ENCODE data around the gene BID.
A peak's percentile ranks its signal among the peaks of the same experiment; 100 is the strongest.

The BID gene

DNA sequence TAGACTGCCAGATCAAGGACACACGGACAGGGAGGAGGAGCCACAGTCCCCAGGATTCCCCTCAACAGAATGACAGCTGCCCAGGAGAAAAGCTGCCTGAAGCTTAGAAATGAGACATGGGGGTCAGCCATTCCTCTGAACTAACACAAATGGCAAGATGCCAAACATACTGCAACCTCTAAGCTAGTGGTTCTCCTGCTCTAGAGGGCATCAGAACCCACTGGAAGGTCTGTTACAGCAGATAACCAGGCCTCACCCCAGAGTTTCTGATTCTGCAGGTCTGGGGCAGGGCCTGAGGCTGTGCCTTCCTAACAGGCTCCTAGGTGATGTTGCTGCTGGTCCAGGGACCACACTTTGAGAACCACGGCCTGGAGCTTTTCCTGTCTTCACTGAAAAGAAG is 28.6 kb upstream of the BID start:
- no peak for DNase-seq

DNA sequence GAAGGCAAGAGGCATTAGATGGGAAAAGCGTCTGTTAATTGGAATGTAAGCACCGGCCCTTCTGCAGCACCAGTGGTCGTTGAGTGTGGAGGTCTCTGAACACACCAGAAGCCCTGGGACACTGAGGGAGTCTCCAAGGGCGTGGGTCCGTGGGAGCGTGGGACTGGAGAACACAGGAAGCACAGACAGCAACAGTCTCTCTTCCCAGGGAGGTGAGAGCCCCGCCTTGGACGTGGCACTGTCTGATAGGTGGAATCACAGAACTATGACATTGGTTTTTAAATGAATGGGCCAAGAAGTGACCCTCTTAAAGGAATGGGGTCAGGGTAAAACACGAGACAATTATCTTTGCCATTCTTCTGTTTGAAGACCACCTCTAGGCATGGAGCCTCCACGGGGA is 28.1 kb upstream of the BID start:
- no peak for DNase-seq

DNA sequence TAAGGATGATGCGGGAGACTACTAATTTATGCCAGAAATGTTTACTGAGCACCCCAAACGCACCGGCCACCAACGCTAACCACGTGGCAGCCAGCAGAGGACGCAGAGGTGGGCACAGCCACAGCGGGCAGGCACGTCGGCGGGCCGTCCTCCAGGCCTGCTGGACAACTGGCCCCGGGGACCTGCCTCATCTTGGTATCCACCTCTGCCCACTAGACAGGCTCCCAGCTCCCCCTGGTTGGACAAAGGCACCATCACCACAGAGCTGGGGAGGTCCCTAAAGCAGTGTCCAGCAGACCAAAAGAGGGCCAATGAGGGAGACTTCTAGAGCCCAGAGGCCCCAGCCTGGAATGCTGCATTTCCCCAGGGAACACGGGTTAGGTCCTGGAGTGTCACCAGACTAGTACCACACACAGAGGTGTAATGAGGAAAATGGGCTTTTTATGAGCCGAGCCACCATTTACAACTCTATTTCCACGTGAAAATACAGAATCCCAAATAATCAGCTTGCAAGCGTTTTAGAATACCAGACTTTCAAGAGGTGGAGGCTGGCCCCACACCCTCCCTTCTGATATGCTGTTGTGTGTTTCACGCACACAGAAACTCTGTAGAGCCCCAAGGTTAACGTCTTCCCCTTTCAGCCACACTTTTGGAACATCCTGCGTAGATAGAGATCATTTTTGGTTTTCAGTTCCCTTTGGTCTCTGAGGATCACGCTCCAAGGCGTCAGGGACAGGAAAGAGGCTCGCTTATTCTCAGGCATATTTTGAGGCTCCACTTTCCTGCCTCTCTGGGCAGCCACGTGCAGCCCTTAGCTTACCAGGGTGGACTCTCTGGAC is 23.7 kb upstream of the BID start:
- no peak for DNase-seq

DNA sequence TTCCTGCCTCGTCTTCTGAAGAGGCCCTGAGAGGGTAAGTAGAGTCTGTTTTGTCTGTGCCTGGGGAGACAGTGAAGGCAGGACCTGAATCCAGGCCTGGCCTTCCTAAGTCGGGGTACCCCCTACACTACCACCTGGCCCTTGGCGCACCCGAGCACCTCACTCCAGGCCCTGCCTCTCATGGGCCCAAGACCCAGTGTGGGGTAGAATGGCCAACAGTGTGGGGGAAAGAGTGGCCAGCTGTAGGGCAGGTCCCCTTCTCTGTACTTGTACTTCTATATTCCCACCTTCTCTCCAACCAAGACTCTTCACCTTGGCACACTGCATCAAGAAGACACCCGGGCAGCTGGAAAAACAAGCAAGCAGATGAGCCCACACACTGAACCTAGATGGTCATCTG is 22.4 kb upstream of the BID start:
- no peak for DNase-seq

DNA sequence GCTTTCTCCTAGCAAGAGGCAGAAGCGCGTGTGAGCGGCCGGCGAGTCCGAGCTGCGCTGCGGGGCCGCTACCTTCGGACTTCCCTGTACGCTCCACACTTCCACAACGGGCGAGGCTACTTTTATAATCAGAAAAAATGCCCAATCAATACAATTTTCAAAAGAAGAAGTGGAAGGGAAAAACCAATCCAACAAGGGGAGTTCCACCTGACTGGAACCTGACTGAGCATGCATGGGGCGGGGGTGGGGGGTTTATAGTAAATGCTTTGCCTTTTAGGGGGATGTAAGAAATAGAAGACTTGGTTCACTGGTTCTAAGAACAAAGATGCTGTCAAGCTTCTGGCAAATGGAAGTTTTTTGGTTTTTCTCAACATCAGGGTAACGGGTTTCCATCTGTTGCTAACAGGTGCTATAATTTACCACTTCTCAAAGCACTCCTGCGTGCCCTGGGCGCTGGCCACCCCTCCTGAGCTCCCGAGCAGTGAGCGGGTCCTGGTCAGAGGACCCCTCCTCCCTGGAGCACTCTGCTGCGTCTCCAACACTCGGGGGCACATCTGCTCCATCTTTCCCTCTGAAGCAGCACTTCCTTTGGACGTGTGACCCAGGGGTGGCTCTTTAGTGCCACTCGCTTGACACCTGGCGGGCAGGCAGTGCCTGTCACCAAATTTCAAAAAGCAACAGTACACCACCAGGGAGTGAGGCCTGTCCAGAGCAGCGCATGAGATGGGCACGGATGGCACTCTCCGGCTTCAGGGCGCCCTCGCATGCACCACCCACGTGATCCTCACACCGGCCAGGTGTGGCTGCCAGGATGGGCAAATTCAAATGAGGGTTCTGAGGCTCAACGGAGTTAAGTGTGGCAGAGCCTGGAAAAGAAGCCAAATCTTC is 21.6 kb upstream of the BID start:
- DNase-seq: no peak

DNA sequence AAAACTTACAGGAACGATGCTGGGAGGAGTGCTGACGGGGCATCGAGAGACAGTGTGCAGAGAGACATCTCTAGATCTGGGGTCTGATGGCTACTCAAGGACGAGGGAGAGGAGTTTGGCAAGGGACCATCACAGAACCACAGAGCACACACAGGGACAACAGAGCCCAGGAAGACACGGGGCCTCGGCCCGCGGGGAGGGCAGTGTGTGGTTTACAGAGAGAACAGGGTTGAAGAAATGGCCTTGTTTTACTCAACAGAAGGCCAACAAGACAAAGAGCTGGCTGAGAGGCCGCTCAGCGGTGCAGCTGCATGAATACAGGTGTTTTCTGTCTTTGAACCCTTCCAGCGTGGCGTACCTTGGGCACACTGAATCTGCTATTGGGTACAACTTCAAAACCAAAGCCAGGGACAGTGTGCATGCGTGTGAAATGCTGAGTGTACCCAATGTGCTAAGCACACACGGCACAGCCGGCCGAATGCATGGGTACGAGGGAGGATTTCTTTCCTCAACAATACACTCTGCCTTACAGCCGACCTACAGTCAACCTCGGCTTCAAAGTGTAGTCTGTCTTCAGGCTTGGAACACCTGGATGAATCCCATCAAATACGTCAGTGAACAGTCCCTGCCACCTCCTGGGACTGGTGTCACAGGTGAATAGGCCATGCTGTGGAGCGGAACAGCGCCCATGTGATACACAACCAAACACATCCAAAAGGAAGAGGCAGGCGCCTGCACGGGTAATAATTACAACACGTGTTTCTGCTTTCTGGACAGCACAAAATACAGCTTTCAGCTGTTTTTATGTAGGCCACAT is 20.7 kb upstream of the BID start:
- DNase-seq: no peak

DNA sequence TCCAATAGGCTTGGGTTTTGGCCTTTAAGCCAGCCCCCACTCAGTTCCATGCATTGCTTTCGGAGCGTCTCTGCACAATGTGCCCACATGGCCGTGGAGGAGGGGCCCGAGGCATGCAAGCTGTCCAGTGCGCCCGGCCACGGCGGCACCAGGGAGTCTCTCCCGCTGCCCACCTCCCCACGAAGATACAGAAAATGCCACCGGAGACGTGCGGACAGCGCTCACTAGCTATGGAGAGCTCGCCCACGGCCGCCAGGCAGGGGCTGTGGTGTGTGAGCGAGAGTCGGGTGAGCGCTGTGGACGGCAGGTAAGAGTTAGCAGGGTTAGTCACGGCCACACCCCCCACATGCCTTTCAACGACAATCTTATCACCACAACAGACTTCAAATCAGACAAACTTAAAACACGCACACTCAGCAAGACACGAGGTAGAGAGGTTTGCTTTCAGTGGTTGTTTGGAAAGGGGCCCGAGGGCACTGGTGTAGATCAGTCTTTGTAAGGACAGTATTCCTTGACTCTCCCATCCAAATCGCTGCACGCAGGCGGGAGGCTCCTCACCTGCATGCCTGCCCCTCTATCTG is 18.7 kb upstream of the BID start:
- no peak for DNase-seq

DNA sequence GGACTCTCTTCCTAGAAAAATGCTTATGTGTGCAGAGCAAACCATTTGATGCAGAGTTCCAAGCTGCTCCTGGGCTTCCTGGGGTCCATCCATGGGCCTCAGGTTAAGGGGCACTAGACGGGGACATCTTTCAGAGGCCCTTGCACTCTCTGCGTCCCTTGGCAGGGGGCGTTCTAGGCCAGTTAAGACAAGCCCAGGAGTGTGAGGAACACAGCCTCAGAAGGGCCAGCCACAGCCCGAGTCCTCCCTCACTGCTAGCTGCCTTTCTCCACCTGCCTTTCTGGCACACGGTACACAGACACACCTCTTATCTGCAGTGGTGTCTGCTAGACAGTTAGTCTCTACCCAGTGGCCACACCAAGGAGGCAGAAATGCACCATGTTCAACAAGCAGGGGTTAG is 18.0 kb upstream of the BID start:
- peak in 1 of 2 experiments; percentile 11 for DNase-seq

DNA sequence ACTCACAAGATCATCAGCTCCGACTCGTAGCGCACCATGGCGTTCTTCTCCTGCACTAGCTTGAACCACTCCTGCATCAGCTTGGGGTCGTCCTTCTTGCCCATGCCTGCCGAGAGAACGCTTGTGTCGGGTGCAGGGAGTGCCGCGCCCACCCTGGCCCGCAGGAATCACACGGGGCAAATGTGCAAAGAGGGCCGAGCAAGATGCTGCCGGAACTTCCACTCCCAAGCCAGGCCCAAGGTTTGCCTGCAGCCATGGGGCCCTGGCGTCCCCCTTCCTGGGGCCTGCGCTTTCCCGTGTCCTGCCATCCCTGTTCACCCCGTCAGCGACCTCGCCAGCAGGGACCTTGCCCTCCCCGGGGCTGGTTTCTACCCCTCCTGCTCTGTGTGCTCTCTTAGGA is 16.9 kb upstream of the BID start:
- no peak for DNase-seq

DNA sequence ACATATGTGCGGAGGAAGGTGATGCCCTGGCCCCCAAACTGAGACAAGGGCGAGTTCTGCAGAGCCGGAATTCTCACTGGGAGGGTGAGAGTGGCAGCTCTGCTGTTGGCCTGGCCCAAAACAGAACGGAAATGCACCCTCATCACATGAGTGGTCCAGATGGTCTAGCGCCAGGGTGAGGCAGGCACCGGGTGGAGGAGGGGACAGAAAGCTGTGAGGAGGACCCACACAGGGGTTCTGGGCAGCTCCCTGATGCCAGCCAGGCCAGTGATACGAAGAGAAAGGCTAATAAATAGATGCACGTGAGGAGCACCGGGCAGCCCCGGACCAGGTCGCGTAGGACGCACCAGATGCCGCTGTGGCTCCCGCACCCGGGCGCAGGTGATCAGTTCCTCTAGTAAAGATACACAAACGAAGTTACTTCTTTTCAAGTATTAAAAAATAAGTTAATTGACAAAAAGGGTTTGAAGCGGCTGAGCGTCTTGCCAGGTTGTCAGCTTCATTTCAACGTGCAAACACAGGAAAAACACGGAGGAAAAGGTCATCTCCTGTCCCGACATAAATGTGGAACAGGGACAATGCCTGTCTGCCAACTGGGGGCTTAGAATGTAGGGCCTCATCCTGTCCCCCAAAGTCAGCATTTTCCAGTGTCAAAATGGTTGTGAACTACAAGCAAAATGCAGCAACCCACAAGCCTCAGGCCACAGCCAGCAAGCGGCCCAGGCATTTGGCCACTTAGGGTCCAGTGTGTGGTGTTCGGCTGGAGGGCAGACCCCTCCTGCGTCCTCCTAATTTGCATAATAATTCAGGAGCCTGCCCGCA is 15.3 kb upstream of the BID start:
- DNase-seq: peak in 1 of 2 experiments; percentile 73

DNA sequence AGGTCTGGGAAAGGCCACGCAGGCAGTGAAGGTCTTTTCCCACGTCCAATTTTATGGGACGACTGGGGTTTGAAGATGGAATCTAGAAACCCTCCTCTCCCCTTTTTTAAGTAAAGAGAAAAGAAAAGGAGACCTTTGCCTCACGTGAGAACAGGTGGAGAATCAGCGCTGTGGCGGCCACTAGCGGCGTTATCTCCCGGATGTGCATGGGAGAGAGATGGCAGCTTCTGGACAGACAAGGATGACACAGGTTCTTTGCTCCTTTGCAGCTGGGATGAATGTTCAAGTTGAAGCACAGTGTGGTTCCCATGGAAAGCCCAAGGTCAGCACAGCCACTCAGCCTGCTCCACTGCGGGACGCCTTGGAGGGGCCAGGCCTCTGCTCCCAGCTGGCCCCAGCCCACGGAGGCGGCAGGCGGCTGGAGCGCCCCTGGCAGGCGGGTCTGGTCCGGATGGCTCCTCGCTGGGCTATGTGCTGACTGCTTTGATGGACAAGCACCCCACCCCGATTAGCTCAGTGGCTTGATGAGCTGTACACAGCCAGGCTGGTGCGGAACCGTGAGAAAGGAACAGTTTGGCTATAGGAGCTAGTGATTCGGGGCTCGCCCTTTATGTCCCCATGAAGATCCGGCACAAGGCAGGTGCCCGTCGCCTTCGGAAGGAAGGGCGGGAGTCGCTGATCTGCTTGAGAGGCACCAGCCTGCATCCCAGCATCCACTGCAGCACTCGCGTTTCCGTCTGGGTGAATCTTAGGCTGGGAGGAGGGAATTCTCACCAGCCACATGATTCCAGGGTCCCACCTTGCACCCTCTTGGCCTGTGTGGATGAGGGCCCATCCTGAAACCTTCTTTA is 14.5 kb upstream of the BID start:
- DNase-seq: no peak

DNA sequence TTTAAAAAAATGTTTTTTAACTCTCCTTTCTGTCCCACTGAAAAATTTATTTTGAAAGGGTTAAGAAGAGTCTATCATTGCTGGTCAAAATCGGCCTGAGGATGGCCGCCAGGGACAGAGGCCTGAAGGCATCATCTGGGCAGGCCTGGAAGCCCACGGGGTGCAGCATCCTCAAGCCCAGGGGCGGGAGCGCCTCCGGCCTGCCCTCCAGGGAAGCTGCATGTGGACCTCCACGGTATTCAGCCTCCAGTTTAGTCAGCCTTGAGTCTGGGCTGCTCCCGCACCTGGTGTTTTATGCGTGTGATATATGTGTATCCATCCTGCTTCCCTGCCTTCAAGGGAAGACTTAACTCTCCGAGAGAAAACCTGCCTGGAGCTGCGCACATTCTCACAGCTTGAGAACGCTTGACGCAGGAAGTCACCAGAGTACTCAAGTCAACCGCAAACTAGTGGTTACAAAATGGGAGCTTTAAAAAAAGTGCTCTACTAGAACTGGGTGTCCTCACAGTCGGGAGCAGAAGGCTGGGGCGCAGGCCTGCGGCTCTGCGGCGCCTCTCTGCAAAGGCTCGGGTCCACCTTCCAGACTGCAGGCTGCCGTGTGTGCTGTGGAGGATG is 13.6 kb upstream of the BID start:
- DNase-seq: no peak

DNA sequence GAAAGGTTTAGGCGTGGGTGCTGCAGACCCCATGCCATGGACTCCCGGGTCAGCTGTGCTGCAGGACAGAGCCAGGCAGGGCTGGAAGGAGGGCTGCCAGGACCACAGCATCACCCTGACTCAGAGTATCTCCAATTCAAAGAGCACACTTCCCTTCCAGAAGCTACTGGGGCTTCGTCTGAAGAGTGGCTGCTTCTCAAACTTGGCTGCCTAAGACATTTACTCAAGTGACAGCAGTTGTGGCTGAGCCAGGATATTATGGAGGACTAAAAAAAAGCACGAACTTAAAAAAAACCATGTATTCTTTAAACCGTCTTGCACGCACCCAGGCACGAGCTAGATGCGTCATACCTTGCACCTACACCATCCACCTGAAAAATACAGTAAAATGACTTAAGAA is 13.0 kb upstream of the BID start:
- DNase-seq: no peak

DNA sequence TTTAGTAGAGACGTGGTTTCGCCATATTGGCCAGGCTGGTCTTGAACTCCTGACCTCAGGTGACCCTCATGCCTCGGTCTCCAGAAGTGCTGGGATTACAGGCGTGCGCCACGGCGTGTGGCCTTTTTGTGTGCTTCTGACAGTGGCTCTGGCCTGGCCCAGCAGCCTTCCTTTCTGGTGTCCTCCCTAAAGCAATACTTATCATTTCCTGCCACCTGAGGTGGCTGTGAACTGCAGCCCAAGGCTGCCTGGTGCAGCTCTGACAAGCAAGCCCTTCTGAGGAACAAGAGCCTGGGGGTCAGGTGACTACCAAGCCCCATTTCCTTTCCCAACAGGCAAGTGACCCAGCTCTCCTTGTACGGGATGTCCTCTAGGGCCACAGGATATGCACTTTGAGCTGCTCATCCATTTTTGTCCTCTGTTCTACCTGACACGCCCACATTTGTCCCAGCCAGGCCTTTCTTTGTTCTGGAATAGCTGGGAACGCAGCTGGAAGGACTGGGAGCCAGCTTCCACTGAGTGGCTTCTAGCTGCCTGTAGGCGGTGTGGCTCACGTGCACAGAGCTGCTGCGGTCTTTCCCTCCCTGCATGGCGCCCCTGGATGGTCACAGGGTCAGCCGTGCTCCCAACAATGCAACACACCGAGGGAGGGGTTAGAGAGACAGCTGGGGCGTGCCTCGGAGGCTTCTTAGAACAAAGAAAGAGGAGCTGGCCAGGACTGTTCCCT is 12.3 kb upstream of the BID start:
- DNase-seq: no peak

DNA sequence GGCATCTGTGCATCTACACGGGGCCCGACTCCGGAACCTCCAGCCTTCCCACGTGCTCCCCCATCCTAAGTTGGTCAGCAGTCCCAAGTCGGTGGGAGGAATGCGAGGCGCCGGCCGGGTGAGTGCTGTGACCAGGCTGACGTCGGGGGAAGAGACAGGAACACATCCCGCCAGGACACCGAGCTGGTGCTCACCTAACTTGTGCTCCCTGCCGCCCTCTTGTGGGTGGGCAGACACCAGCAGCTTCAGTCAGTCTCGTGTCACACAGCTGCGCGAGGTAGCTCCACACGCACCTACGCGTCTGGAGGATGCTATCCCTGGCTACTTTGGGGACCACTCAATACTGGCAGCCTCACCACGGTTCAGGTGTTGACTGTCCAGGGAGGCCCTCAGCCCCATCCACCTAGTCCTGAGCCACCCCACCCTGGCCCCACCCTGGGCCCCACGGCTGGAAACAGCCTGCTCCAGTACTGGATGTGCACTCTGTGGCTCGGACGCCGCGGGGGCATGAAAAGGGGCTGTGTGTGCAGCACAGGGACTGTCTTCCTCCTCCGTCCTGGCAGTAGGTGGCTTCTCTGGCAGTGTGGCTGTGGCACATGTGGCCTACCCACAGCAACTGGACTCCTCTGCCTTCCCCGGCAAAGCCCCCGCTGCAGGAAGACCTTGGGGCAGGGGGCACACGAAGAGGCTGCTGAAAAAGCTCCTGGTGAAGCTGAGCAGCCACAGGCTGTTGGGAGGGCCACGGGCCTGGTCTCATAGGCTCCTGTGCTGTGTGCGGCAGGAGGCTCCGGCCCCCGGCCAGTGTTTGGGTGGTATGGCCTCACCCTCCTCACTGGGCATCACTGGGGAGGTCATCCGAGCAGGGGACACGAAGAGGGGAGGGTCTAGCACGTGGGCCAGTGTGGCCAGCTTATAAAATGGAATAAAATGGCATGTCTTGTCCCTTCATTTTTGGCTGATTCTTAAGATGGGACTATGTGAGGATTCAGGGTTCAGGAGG is 11.2 kb upstream of the BID start:
- DNase-seq: peak in 1 of 2 experiments; percentile 30

DNA sequence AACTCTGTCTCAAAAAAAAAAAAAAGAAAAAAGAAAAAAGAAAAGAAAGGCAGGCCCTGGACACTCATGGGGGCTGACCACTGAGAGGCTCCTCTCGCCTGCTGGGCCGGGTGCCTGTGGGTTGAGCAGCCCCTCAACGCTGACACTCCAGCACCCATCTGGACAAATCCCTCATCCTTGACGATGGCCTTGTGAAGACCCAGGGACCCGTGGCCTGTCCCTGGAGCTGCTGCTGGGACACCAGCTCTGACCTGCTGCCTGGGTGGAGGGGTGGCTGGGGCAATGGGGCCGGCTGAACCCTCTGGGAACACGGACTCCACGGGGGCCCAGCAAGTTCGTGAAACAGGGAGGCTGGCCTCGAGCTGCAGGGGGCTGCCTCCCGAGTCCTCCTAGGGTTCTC is 10.5 kb upstream of the BID start:
- no peak for DNase-seq

DNA sequence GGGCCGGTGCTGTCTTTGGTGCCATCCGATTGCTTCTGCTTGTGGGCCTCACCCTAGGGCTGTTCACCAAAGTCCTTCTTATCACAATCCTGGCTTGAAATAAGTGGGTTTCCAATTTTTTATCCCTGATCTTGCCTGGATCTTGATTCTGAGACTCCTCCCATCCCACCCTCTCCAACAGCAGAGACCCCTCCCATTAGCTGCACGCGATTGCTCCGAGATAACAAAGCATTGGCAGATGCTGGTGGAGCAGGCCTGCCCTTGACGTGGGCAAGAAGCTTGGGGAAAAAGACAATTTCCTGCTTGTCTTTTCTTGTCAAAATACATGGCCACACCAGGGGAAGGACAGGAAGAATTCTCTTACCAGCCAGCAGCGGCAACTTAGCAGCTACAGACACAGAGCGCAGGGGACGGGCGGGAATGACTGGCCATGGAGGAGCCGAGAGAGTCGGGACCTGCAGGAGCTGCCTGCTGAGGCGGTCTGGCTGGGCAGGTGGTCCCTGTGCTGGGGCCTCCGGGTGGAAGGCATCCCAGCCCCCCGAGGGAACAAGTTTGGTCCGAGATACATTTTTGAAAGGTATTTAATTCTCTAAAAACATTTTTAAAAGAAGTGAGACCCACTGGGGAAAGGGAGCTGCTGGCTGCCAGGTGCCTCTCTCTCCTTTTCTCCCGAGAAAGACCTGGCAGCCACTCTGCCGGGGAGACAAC is 9.7 kb upstream of the BID start:
- no peak for DNase-seq

DNA sequence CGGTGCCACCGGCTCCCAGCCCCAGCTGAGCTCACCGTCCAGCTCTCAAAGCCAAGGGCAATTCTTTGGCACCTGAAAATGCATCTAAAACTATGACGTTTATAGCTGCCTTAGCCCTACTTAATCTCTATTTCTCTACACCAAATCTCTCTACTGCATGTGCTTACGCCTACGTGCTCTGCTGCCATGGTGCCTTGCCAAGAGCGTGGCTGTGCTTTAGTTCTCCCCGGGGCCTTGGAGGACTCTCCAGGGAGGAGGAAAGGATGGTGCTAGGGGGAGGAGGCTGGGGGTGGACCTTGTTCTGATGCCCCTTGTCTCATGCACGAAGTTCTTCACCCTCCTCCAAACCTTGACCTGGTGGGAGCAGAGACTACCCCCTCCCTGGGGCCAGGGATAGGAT is 9.0 kb upstream of the BID start:
- no peak for DNase-seq

All from NCI-H524 (cell line).